ENCODE data around the gene PTGS1. TPM values are rescaled to one million over a fixed set of nuclear protein-coding genes. Genes with fewer than 3 reads are reported as not detected.

Gene PTGS1
- total RNA-seq, 1 donor from 2014 or later = 0.04 TPM

DNA sequence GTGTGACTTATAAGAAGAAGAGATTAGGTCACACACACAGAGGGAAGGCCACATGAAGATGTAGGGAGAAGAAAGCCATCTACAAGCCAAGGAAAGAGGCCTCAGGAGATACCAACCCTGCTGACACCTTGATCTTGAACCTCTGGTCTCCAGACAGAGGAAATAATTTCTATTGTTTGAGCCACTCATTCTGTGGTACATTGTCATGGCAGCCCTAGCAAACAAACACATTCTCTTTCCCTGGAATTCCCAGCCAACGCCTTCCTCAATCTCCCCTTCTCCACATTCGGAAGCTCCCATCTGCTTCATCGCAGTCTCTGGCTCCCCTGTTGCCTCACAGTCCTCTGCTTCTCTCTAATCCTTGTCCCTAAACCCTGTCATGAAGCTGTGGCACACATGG, 16.7 kb downstream of the PTGS1 start:
- no peaks in the 10 kb centered on the region for H3K27me3 ChIP-seq (ENCODE audit: control insufficient read depth, insufficient read depth, low read length)
- H3K36me3 ChIP-seq (ENCODE audit: control insufficient read depth, insufficient read depth, low read length) = no peaks in the 10 kb centered on the region
- H3K4me3 ChIP-seq (ENCODE audit: low read depth, low read length) = no peak overlapping the region
- no peak for DNase-seq (ENCODE audit: low read depth)
- TF ChIP-seq, protein P1, sequence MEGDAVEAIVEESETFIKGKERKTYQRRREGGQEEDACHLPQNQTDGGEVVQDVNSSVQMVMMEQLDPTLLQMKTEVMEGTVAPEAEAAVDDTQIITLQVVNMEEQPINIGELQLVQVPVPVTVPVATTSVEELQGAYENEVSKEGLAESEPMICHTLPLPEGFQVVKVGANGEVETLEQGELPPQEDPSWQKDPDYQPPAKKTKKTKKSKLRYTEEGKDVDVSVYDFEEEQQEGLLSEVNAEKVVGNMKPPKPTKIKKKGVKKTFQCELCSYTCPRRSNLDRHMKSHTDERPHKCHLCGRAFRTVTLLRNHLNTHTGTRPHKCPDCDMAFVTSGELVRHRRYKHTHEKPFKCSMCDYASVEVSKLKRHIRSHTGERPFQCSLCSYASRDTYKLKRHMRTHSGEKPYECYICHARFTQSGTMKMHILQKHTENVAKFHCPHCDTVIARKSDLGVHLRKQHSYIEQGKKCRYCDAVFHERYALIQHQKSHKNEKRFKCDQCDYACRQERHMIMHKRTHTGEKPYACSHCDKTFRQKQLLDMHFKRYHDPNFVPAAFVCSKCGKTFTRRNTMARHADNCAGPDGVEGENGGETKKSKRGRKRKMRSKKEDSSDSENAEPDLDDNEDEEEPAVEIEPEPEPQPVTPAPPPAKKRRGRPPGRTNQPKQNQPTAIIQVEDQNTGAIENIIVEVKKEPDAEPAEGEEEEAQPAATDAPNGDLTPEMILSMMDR (IDR thresholded peaks at IDR 0.05; ENCODE audit: insufficient read depth, low read length, poor library complexity, severe bottlenecking) = no peak

DNA sequence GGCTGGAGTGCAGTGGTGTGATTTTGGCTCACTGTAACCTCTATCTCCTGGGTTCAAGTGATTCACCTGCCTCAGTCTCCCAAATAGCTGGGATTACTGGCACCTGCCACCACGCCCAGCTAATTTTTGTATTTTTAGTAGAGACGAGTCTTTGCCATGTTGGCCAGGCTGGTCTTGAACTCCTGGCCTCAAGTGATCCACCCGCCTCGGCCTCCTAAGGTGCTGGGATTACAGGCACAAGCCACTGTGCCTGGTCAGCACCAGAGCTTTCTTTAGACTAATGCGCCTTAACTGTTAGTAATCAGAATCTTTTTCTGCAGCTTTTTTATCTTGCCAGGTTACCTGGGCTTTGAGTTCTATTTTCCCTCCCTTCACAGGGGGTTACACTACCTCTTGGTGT, 18.4 kb downstream of the PTGS1 start:
- no peak for DNase-seq (ENCODE audit: low read depth)
- TF ChIP-seq, protein P1 (IDR thresholded peaks at IDR 0.05; ENCODE audit: insufficient read depth, low read length, poor library complexity, severe bottlenecking) = no peak
- H3K36me3 ChIP-seq (ENCODE audit: control insufficient read depth, insufficient read depth, low read length) = no peaks in the 10 kb centered on the region

DNA sequence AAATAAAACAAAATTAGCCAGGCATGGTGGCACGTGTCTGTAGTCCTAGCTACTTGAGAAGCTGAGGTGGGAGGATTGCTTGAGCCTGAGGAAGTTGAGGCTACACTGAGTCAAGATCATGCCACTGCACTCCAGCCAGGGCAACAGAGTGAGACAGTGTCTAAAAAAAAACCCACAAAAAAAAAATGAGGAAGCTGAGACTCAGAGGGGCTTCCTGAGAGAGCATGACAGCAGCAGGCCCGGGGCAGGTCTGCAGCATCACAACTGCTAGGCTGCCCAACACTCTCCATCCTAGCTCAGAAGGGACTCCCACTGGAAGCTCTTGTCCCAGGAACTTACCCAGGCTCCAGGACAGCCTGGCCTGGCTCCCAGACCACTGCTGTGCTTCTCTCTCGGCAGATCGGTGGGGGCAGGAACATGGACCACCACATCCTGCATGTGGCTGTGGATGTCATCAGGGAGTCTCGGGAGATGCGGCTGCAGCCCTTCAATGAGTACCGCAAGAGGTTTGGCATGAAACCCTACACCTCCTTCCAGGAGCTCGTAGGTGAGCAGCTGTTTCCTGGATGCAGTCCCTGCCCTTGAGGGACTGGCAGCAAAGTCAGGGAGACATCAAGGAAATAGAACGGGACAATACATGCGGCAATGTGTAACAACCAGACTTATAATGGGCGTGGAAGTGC, 19.1 kb downstream of the PTGS1 start:
- TF ChIP-seq, protein P1 (IDR thresholded peaks at IDR 0.05; ENCODE audit: insufficient read depth, low read length, poor library complexity, severe bottlenecking) = no peak
- no peak for DNase-seq (ENCODE audit: low read depth)
- Histone ChIP-seq H3K4me3 (ENCODE audit: low read depth, low read length) (no peak overlapping the region), H3K36me3 (ENCODE audit: control insufficient read depth, insufficient read depth, low read length) (no peaks in the 10 kb centered on the region), H3K27me3 (ENCODE audit: control insufficient read depth, insufficient read depth, low read length) (no peaks in the 10 kb centered on the region)

More for the DNA sequence above, 18.4 kb downstream of the PTGS1 start:
- Histone ChIP-seq H3K27me3 (ENCODE audit: control insufficient read depth, insufficient read depth, low read length) (no peaks in the 10 kb centered on the region), H3K4me3 (ENCODE audit: low read depth, low read length) (no peak overlapping the region)

DNA sequence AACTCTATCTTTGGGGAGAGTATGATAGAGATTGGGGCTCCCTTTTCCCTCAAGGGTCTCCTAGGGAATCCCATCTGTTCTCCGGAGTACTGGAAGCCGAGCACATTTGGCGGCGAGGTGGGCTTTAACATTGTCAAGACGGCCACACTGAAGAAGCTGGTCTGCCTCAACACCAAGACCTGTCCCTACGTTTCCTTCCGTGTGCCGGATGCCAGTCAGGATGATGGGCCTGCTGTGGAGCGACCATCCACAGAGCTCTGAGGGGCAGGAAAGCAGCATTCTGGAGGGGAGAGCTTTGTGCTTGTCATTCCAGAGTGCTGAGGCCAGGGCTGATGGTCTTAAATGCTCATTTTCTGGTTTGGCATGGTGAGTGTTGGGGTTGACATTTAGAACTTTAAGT, 21.5 kb downstream of the PTGS1 start:
- no peak overlapping the region for H3K4me3 ChIP-seq (ENCODE audit: low read depth, low read length)
- TF ChIP-seq, protein P1 (IDR thresholded peaks at IDR 0.05; ENCODE audit: insufficient read depth, low read length, poor library complexity, severe bottlenecking) = no peak
- no peaks in the 10 kb centered on the region for H3K36me3 ChIP-seq (ENCODE audit: control insufficient read depth, insufficient read depth, low read length)
- H3K27me3 ChIP-seq (ENCODE audit: control insufficient read depth, insufficient read depth, low read length) = no peaks in the 10 kb centered on the region
- no peak for DNase-seq (ENCODE audit: low read depth)

DNA sequence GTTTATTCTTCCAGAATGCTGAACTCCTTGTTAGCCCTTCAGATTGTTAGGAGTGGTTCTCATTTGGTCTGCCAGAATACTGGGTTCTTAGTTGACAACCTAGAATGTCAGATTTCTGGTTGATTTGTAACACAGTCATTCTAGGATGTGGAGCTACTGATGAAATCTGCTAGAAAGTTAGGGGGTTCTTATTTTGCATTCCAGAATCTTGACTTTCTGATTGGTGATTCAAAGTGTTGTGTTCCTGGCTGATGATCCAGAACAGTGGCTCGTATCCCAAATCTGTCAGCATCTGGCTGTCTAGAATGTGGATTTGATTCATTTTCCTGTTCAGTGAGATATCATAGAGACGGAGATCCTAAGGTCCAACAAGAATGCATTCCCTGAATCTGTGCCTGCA, 21.9 kb downstream of the PTGS1 start:
- Histone ChIP-seq H3K36me3 (ENCODE audit: control insufficient read depth, insufficient read depth, low read length) (no peaks in the 10 kb centered on the region), H3K4me3 (ENCODE audit: low read depth, low read length) (no peak overlapping the region), H3K27me3 (ENCODE audit: control insufficient read depth, insufficient read depth, low read length) (no peaks in the 10 kb centered on the region)
- TF ChIP-seq, protein P1 (IDR thresholded peaks at IDR 0.05; ENCODE audit: insufficient read depth, low read length, poor library complexity, severe bottlenecking) = no peak
- no peak for DNase-seq (ENCODE audit: low read depth)
